Measurements from ENCODE around the gene PUS1.
"Not testable (repeated sequence)": the region's sequence is repeated elsewhere in the genome, so short reads cannot be mapped to it uniquely, and the experiment has no call there.

PUS1 gene

DNA sequence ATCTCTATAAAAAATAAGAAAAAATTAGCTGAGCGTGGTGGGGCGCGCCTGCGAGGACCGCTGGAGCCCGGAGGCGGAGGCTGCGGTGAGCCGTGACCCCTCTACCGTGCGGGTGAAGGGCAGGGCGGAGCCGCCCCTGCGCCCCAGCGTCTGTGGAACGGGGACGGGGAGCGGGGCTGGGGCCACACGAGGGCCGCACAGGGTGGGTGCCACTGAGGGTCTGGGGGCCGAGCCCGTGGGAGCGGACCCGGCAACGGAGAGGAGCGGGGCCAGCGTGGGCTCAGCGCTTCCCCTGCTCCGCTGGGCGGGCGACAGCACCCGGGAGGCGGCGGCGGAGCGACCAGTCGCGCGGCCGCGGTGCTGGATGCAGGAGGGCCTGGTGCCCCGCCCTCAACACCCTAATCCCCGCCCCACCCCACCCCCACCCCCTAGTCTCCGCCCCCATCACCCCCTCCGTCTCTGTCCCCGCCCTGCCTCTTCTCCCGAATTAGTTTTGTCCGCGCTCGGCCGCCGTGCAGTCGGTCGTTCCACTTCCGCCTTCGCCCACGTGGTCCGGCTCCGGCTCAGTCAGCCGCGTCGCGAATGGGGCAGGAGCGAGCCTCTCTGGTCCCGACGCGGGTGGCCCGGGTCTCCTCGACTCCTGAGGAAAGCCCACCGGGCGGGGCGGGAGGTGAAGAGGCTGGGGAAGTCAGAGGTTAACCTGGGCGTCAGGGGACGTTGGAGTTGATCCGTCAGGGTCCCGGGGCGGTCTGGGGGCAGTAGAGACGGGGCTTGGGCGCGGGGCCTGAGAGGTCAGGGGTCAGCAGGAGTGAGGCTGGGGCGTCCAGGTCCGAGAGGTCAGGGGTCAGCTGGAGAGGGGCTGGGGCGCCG is at the start of gene PUS1:
PUS1 (plus strand) TSS at position 566 of the 870 bp plus-strand sequence. CDS start 447 bp downstream, outside the sequence.
- DNase-seq (ENCODE audit: low read depth), result peak; percentile 80

- no peak for DNase-seq (ENCODE audit: low read depth)
Measured at GRCh38 chr12:131882804-131883520, 46.1 kb upstream of the PUS1 start.

DNA sequence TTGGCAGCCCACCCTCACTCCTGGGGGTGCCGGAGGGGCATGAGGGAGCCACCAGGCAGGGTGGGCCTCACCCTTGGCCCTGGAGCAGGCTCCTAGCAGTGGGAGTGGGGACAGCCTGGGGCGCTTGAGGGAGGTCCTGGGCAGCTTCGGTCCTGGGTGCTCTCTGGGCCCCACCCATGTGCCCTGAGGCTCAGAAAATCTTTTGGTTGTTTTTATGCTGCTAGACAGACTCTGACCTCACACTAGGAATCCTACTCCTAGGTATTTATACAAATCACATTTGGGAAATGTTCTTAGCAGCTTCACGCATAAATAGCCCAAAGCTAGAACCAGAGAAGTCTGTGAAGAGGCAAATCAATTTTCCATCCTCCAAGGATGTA is 45.6 kb upstream of the PUS1 start:
- no peak for DNase-seq (ENCODE audit: low read depth)

GRCh38 chr12:131885076-131885475 is 44.0 kb upstream of the PUS1 start:
- DNase-seq (ENCODE audit: low read depth), result not testable (repeated sequence)

- no peak for DNase-seq (ENCODE audit: low read depth)
Measured at GRCh38 chr12:131885543-131886057, 43.5 kb upstream of the PUS1 start.

- DNase-seq (ENCODE audit: low read depth), result not testable (repeated sequence)
Measured at GRCh38 chr12:131891722-131892121, 37.4 kb upstream of the PUS1 start.

DNA sequence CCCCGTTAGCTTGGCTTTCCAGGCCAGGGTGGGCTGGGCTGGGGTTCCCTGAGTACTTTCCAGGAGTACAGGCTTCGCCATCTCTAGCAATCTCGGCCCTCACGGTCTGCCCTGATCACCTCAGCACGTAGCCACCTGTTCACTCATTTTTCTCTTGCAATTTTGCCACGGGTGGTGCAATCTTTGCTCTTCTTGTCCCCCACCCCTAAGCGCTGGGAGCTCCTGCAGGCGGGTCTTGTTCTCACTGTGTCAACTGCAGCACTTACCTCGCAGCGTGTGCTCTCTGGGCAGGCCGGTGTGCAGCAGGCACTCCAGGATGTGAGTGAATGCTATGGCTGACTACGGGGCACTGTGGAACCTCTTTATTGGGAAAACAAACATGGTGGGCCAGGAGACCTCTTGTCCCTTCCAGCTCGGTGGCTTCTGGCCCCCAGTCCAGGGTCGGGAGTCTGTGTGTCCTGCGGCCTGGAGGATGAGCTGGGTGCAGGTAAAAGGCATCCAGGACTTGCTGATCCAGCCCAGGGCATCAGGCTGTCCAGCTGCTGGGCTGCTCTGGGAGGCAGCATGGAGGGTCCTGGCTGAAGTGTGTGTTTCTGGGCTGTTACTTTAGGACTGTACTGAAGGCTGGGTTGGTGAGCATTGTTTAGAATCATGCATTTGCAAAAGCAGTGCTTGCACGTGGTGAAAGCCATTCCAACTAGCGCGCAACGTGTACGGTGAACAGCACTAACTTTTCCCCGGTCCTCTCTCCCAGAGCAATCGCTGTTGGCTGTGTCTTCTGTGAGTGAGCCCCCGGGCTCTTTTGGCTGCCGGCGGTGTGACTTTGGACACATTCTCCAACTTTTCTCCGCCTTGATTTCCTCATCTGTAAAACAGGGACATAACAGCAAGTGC is 36.1 kb upstream of the PUS1 start:
- no peak for DNase-seq (ENCODE audit: low read depth)

DNA sequence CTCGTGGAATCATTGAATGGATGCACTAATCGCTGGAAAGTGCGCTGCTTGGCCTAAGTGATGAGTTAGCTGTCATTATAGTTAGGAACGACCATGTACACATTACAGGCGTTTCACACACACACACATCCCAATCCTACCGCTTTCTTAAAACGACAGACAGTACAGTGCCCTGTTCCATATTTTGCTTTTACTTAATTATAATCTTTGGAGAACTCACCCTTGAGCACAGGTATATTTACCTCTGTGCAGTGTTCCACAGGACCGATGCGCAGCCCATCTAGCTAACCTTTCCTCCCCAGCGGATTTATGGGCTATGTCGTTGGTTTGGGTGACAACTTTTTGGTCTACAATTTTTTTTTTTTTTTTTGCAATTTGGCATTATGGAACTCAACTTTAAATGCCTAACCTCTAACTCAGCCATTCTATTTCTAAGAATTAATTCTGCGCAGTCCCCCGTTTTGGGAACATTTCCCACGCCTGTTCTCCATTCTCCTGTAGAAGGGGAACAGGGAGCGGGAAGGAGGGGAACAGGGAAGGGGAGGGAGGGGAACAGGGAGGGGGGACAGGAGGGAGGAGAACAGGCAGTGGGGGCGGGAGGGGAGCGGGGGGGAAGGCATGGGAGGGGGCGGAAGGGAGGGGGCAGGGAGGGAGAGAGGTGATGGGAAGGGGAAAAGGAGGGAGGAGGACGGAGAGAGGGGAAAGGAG is 35.3 kb upstream of the PUS1 start:
- DNase-seq (ENCODE audit: low read depth), result no peak

DNA sequence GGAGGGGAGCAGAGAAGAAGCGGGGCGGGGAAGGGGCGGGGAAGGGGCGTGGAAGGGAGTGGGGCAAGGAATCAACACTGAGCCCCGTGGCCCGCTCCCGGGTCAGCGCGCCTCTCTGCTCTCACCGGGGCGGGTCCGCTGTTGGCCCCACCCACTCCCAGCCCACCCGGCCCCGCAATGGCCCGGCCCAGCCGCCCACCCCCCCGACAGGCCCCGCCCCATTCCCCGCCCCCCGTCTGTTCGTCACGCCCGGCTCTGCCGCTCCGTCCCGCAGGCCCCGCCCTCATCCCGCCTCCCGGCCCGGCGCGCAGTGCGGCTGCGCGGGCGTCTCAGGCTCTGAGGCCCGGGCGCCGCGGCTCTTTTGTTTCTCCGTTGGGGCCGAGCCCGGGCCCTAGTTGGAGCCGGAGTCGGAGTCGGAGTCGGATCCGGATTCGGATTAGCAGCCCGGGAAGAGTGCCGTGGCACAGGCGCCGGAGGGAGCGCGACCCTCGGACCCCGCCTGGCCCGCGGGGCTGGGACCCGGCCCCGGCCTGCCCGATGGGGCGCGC is 34.7 kb upstream of the PUS1 start, which contains the start of gene ULK1:
ULK1 (plus strand) TSS at position 310 of the 548 bp plus-strand sequence. CDS start 380 bp downstream, outside the sequence.
- peak; percentile 92 for DNase-seq (ENCODE audit: low read depth)

- no peak for DNase-seq (ENCODE audit: low read depth)
Measured at GRCh38 chr12:131894981-131895639, 34.0 kb upstream of the PUS1 start.

DNA sequence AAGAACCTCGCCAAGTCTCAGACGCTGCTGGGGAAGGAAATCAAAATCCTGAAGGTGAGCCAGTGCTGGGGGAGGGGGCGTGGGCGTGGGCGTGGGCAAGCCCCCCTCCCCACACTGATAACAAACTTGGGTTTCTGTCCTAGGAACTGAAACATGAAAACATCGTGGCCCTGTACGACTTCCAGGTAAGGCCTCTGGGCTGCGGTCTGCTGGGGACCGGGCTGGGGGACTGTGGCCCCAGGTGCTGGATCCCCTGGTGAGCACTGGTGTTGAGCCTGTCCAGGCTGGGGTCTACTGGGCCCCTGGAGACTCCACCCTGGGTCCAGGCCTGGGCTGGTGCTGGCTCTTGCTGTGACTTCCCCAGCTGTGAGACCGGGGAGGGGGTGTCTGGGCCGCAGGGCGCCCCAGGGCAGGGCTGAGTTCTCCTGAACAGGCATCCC is 33.4 kb upstream of the PUS1 start:
- no peak for DNase-seq (ENCODE audit: low read depth)

GRCh38 chr12:131896080-131896810 is 32.8 kb upstream of the PUS1 start:
- DNase-seq (ENCODE audit: low read depth), result peak; percentile 38

DNA sequence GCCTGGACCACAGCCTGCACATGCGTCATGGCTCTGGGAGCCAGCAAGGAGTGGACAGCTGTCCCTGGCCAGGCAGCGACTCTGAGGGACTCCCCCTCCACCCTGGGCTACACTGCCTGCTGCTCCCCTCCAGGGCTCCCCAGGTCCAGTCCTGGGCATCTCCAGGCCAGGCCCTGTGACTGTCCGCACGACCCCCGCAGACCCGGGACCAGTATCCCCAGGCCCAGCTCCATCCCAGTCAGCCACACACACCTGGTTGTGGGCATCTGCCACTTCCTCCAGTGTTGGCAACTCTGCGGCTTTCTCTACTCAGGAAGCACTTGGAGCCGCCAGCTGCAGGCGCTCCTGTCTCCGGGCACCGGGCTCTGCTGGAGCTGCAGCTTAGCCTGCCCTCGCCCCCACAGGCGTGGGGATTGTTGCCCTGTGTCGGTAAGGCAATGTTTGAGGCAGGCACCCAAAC is 32.2 kb upstream of the PUS1 start:
- no peak for DNase-seq (ENCODE audit: low read depth)

DNA sequence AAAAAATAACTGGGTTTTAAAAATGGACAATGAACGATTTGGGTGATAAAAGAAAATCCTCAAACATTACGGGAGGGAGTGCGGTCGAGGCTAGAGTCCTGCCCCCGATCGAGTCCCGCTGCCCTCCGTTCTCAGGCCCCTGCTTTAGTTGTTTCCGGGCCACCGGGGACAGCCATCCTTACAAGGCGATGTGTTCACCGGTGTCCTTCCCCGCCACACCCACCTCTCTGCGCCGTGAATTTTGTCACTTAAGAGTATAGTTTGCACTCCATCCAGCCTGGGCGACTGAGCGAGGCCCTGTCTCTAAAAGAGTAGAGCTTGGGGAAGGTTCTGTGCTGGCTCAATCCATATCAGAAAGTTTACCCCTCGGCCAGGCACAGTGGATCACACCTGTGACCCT is 31.8 kb upstream of the PUS1 start:
- no peak for DNase-seq (ENCODE audit: low read depth)

DNA sequence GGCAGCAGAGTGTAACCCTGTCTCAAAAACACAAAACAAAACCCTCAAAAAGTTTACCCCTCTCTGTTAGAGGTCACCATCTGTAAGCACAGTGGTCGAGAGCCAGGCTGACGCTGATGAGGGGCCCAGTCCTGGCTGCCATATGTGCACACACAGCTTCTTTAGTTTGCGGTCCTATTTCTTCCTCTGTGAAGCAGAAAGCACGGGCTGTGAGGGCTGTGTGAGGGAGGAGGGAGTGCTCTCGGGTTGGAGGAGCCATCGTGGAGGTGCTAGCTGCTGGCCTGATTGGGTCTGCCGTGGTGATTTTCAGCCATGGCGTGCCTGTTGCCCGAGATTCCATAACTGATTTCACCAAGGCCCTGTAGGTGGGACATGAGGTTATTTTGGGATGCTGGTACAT is 31.2 kb upstream of the PUS1 start:
- DNase-seq (ENCODE audit: low read depth), result no peak

DNA sequence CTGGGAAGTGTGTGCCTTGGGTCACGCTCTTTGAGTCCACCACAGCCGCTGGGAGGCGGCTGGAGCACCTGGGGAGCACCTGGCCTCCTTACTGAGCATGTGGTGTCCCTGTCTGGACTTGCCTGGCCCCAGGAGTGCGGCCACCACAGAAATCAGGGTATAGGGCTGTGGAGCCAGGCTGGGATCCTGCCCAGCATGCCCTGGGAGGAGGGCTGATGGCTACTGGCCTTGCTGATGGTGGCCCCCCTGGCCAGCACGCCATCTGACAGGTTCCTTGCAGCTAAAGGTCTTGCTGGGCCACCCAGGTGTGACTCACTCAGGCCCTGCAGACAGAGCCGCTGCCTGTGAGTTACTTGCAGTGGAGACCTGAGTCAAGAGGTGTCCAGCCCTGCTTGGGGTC is 28.7 kb upstream of the PUS1 start:
- DNase-seq (ENCODE audit: low read depth), result no peak

DNA sequence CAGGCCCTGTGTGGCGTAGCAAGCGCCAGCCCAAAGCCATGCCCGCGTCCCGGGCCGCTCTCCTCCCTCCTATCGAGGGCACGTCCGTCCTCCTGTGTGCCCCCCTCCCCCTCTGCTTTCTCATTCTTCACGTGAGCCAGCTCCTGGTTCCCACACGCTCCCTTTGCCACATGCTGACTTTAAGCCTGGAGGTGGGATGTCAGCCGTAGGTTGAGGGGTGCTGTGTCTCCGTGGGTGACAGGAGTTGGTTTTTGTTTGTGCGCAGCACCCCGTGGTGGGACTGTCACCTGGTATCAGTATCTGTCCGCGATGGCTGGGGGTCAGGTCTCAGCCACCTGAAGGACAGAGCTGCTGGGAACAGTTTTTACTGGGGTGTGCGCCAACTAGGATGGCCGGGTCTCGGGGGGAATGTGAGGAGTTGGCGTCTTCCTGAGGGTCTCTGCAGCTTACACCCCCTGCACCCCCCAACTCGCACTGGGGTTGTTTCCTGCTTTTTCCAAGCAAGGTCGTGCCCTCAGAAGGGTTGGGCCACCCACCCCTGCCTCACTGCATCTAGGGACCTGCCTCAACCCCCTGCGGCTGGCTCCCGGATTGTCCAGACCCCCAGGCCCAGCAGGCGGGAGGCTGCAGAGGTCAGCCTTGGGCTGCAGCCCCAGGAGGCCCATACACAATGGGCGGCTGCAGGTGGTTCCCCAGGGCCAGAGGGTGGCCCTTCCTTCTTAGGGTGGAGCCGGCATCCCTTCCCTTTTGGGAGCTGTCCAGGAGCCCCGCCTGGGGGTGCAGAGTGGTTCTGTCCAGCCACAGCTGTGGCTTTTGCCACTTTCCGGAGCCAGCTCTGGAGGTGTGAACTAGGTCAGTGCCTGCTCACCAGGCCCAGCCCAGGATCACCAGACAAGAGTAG is 27.4 kb upstream of the PUS1 start:
- no peak for DNase-seq (ENCODE audit: low read depth)

All from stimulated activated CD8-positive, alpha-beta memory T cell treated with anti-CD3 and anti-CD28 coated beads, Interleukin-15, amount 100 ng/mL, for 24 hours (primary cell).